Fibroblast of skin of back (primary cell): ENCODE measurements around the gene PTPRM.

Source experiments
- DNase-seq: peaks from one replicate; pipeline ENCODE4 v3.0.0-alpha.2; 2013

The PTPRM gene

GRCh38 chr18:8298186-8298585 lies 731.1 kb downstream of the PTPRM start:
- DNase-seq: peak; percentile 40

DNA sequence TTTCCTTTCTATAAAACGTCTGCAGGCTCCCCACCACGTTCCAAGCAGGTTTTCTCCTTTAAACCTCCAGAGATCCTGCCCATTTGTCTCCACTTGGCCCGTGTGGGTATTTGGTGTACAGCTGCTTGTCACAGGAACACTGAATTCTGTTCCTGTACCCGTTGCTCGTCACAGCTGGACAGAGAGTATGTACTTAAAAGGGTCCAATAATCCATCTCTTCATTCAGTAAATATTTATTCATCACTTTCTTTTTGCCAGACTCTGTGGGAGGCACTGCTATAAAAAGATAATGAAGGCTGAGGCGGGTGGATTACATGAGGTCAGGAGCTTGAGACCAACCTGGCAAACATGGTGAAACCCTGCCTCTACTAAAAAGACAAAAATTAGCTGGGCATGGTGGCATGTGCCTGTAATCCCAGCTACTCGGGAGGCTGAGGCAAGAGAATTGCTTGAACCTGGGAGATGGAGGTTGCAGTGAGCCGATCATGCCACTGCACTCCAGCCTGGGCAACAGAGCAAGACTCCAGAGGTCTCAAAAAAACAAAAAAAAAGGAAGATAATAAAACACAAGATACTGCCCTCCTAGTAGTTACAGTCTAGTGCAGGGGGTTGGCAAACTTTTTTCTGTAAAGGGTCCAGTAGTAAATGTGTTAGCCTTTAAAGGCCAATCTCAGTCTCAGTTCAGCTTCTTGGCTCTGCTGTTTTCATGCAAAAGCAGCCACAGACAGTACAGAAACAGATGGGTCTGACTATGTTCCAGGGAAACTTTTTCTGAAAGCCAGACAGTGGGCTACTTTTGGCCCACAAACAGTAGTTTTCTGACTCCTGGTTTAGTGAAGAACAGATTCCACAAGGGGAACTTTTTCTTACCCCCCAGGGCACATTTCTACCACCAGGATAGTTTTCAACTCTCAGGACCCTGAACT lies 732.2 kb downstream of the PTPRM start:
- no peak for DNase-seq

- DNase-seq: peak; percentile 16
These were observed 733.8 kb downstream of the PTPRM start for GRCh38 chr18:8300751-8301410.

DNA sequence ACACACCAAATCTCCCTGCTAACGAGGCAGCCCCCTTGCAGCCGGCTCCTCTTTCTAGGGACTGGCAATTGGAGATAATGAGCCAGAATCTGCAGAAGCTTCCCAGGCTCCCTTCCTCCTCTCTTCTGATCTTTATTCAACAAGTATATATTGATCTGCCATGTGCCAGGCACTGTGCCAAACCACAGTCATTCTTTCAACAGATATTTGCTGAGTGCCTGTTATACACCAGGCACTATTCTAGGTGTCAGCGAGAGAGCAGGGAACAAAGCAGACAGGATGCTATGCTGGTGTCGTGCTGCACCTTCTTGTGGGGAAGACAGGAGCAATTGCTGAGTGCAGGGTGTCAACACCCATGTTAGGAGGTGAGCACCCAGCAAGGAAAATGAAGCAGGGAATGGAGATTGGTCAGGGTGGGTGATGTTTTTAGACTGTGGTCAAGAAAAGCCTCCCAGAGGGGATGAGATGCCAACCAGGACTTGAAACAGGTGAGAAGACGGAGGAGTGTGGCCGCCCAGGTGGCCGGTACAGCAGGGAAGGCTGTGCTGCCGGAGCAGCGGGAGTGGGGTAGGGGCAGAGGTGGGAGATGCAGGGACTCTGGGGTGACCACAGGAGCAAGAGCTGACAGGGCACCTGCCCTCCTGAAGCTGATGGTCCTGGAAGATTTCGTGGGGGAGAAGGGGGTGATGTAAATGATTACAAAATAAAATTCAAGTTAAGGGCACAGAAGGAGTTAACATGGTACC lies 734.5 kb downstream of the PTPRM start:
- DNase-seq: no peak

- no peak for DNase-seq
These were observed 736.1 kb downstream of the PTPRM start for GRCh38 chr18:8303151-8303755.

DNA sequence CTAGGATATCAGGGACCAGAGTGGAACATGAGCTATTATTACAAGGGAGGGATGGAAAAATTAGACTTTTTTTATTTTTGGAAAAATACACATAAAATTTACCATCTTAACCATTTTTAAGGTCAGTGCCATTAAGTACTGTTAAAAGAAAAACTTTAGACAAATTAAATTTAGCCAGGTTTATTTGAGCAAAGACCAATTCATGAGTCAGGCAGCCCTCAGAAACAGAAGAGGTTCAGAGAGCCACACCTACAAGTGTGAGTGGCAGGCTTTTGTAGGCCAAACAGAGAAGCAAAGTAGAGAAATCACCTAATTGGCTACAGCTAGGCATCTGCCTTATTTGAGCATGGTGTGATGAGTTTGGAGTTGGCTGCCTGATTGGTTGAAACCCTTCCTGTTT lies 740.8 kb downstream of the PTPRM start:
- DNase-seq: no peak

- DNase-seq: no peak
These were observed 745.9 kb downstream of the PTPRM start for GRCh38 chr18:8313043-8313442.

GRCh38 chr18:8314124-8314523 lies 747.0 kb downstream of the PTPRM start:
- no peak for DNase-seq

DNA sequence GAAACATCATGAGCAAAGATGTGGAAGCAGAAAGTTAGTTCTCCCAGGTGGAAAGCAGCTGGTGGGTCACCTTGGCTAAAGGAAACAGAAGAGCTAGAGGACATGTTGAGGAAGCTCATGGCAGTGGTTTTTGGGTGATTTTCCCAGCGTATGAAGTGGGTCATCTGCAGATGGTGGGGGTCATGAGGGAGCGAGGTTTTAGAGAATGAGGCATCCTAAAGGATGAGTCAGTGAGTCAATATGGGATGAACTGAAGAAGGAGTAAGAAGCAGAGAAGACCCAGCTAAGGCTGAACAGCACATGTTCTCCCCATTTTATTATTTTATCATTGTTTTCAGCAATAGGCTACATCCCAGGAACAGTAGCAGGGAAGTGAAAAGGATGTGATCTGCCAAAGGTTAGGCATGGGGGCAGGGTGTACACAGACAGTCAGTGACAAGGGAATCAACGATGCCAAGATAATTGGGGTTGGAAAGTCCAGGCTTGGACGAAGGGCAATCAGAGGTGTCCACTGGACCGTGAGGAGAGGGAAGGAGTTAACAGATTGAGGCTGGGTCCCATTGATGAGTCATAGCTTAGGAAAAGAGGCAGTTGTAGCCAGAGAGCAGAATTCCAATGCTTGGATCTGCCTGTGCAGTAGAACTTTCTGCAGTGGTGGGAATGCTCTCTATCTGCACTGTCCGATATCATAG lies 752.8 kb downstream of the PTPRM start:
- peak; percentile 58 for DNase-seq

DNA sequence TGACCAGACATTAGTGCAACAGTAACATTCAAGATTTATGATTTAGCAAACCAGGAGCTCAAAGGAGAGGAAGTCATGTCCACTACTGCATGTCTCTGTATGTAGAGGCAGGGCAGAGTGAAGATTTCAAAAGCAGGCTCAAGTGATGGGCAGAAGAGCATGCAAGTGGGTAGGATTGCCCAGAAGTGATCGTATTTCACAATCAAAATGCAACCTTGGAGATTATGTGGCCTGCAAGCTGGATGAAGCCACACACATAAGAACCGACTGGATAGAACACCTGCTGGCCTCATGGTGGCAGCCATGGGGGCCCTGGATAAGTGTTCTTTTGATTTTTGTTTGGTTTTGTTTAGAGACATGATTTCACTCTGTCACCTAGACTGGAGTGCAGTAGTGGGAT lies 755.4 kb downstream of the PTPRM start:
- no peak for DNase-seq

- DNase-seq: no peak
These were observed 757.4 kb downstream of the PTPRM start for GRCh38 chr18:8324343-8325065.

GRCh38 chr18:8326763-8327394 lies 759.8 kb downstream of the PTPRM start:
- DNase-seq: no peak

GRCh38 chr18:8328126-8328525 lies 761.0 kb downstream of the PTPRM start:
- DNase-seq: no peak

DNA sequence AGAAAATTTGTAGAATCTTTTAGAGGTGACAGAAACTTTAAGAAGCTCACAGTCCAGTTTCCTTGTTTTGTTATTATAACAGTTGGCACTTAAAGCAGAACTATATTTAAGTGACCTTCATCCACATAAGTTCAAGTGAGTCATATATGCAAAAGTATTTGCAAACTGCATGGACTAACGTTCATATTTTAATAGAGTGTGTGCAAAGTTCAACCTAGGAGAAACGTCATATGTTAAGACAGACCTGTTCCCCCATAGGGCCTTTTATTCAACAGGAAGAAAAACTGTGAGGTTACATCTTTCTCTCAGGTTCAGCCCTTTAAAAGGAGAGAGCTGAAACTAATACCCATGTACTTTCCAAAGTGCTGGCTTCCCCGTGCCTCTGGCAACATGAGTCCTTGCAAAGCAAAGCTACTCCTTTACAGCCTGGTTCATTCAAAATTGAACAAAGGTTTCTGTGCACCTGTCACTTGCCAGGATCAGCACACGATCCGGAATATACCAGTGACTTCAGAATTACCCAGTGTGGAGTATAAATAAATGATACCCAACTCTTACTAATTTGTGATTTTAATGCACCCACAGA lies 762.2 kb downstream of the PTPRM start:
- DNase-seq: peak; percentile 67

- no peak for DNase-seq
These were observed 763.5 kb downstream of the PTPRM start for GRCh38 chr18:8330575-8330974.

DNA sequence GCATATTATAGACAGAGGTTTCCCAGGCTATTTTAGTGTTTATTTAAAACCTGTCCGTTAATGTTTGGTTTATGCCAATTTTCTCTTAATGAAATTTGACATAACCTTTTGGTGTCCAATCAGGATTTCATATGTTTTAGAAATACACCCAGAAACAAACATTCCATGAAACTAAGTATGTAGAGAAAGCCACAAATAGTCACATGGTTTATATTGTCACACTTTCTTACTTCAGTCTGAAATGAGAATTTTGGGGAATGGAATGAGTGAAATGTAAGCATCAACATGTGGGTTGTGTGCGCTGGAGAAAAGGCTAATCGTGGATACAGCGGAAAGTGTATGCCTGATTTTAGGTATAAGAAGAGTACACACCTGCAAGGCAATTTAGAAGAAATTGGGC lies 765.2 kb downstream of the PTPRM start:
- DNase-seq: peak; percentile 33

DNA sequence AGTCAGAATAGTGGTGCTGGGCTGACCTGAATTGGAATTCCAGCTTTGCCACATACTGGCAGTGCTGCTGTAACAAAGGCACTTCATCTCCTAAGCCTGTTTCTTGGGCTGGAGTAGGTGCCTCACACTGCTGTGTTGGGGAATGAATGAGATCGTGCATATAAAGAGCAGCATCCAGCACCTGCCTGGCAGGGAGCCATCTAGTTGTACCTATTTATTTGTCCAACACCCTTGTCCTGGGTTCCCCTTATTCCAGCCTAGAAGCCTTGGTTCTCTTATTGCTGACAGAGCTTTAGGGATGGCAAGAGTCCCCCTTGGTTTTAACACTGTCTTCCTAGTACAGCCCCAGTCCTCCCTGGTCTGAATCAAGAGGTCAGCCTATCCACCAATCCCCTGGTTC lies 766.8 kb downstream of the PTPRM start:
- no peak for DNase-seq

GRCh38 chr18:8337211-8337610 lies 770.1 kb downstream of the PTPRM start:
- DNase-seq: no peak

DNA sequence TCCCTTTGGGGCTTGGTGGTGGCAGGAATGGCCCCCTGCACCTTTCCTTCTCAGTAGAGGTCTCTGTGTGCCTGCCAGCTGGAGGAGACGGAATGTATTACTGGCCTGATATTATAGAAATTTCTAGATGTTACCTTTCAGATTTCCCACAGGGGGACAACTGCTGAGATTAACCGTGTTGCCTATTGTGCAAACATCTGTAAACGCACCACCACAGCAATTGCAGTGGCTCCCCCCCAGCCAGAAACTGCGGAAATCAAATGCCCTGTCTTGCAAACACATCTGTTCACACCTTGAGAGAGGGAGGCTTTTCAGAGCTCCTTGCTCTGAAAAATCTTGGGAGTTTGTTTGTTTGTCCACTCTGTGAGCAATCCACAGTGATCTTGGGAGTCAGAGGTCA lies 772.1 kb downstream of the PTPRM start:
- DNase-seq: no peak

- DNase-seq: peak; percentile 15
These were observed 772.8 kb downstream of the PTPRM start for GRCh38 chr18:8339952-8340351.
